NCI-H69 (cell line): ENCODE data around the gene EGFR.

ENCODE experiments used
- DNase-seq: peaks from one replicate; lab custom pipeline; 2025; lab: John Stamatoyannopoulos, UW

The EGFR gene

GRCh38 chr7:55036950-55037736 is 18.3 kb downstream of the EGFR start:
- DNase-seq, result no peak

GRCh38 chr7:55043691-55044370 is 25.0 kb downstream of the EGFR start:
- no peak for DNase-seq

- no peak for DNase-seq
Observed at GRCh38 chr7:55044371-55044717, 25.5 kb downstream of the EGFR start.

- DNase-seq, result no peak
Observed at GRCh38 chr7:55044791-55045190, 26.0 kb downstream of the EGFR start.

GRCh38 chr7:55046582-55047342 is 27.9 kb downstream of the EGFR start:
- no peak for DNase-seq

GRCh38 chr7:55048221-55048859 is 29.5 kb downstream of the EGFR start:
- no peak for DNase-seq

GRCh38 chr7:55050281-55050680 is 31.5 kb downstream of the EGFR start:
- peak; percentile 13 for DNase-seq

- no peak for DNase-seq
Observed at GRCh38 chr7:55052081-55052480, 33.3 kb downstream of the EGFR start.

- DNase-seq, result no peak
Observed at GRCh38 chr7:55052741-55053427, 34.1 kb downstream of the EGFR start.

GRCh38 chr7:55053651-55054571 is 35.1 kb downstream of the EGFR start:
- no peak for DNase-seq

GRCh38 chr7:55054758-55055157 is 35.9 kb downstream of the EGFR start:
- no peak for DNase-seq

- no peak for DNase-seq
Observed at GRCh38 chr7:55055479-55055878, 36.7 kb downstream of the EGFR start.

GRCh38 chr7:55056068-55056467 is 37.3 kb downstream of the EGFR start:
- no peak for DNase-seq

GRCh38 chr7:55056577-55057480 is 38.0 kb downstream of the EGFR start:
- no peak for DNase-seq

GRCh38 chr7:55058314-55058713 is 39.5 kb downstream of the EGFR start:
- no peak for DNase-seq

GRCh38 chr7:55059021-55059420 is 40.2 kb downstream of the EGFR start:
- no peak for DNase-seq

GRCh38 chr7:55060085-55060484 is 41.3 kb downstream of the EGFR start:
- DNase-seq, result no peak

GRCh38 chr7:55060636-55061022 is 41.8 kb downstream of the EGFR start:
- no peak for DNase-seq

GRCh38 chr7:55061726-55062499 is 43.1 kb downstream of the EGFR start:
- DNase-seq, result no peak
